Stimulated activated CD4-positive, alpha-beta T cell treated with anti-CD3 and anti-CD28 coated beads, Interleukin-4, amount 100 ng/mL, for 1 hour (primary cell): ENCODE data around the gene MAP3K19.
"Not testable (repeated sequence)": the region's sequence is repeated elsewhere in the genome, so short reads cannot be mapped to it uniquely, and the experiment has no call there.

ENCODE experiments used
- DNase-seq: peaks from one replicate; pipeline ENCODE4 v3.0.0-alpha.2; 2020

Gene MAP3K19

DNA sequence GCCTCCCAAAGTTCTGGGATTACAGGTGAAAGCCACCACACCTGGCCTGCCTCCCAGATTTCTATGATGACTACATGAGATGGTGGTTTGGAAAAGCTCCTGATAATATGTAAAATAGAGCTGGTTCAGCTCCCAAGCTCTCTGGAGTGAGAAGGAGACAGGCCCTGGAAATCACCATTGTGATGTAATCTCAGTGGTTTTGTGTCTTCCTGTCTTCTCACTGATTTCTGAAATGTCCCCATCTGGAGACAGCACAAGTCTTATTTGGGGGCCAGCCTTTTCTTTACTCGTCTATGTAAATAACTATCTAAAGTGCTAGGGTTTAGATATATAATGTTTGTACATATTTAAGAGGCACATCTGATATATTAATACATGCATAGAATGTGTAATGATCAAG is 64.6 kb downstream of the MAP3K19 start:
- no peak for DNase-seq

DNA sequence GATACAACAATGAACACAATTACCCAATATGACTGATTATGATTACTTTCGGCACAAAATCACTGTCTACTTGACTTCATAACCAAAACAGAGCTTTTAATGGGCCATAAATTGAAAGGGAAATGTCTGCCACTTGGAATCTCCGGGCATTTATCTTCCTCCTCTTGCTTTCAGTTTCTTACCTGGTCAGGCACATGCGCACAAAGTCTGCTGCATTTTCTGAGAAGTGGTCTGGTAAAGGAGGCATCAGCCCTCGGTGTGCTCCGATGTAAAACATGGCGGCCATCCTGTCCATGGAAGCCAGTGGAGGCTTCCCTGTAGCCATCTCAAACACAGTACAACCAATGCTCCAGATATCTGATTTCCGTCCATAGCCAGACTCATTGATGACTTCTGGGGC is 66.6 kb downstream of the MAP3K19 start:
- DNase-seq = no peak

DNA sequence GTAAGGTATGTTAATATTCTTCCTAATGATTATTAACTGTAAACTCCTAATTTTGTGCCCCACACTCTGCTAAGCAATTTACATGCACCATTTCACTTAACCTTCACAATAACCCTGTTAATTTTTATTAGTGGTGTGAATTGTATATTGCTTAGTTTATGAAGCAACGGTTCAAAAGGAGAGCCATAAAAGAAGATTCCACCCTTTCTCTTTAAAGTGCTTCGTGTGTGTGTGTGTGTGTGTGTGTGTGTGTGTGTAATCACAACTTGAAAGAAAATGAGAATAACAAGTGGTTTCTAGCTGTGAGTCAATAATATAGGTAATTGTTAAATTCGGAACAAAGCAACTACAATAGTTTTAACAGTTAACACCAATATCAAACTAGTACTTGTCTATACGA is 68.0 kb downstream of the MAP3K19 start:
- DNase-seq = no peak

DNA sequence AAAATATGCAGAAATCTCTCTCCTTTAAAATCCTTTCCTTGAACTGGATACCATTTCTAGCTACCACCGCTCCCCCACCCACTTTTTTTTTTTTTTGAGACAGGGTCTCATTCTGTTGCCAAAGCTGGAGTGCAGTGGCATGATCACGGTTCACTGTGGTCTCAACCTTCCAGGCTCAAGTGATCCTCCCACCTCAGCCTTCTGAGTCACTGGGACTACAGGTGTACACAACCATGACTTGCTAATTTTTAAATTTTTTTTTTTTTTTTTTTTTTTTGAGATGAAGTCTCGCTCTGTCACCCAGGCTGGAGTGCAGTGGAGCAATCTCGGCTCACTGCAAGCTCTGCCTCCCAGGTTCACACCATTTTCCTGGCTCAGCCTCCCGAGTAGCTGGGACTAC is 70.1 kb downstream of the MAP3K19 start:
- not testable (repeated sequence) for DNase-seq

DNA sequence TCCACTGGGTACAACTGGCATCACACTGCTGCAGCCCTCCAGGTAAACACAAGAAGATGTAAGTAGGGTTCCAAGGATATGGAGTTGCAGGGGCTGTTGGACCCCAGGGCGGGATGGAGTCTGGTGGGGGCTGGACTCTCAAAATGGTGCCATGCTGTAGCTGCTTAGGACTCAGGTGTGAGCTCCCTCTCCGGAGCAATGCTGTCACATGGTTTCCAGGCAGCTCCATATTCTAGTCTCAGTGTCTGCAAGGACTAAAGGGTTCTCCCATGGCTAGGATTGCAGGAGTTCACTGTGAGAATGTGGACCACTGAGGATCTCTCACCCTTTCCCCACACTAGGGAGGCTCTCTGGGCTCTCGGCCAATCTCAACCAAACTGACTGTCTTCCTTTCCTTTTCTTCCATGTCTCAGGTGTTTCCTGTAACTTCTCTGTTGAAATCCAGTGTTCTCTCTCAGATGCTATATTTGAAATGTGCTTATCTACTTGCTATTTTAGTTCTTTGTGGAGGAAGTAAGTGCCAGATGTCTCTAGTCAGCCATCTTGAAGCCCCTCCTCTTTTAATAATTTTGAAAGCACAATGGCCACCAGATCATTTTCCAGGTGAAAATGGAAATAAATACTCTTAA is 71.1 kb downstream of the MAP3K19 start:
- no peak for DNase-seq

DNA sequence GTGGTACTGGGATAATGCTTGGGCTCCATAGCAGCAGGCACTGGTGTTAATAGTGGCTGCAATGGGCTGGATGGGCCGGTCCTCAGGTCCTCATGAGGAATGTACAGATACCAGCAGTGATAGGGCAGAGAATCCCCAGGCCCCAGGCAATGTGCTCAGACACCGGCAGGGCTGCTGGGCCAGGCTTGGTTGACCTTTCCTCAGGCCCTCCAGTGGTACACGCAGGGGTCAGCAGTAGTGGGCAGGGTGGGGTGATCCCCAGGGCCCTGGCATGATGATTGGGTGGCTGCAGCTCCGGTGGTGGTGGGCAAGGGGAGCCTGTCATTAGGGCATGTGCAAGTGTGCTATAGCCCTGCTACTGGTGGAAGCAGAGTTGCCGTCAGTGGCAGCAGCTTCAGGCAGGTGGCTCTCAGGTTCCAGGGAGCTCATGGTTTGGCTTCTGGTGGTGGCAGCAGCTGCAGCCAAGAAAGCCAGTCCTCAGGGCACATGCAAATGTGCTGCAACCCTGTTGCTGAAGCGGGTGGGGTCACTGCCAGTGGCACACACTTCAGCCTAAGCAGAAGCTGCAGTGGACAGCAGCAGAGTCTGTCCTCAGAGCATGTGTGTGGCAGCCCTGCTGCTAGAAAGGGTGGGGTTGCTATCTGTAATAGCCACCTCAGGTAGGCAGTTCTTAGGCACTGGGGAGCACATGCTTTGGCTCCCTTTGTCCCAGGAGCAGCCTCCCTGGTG is 71.8 kb downstream of the MAP3K19 start:
- no peak for DNase-seq

DNA sequence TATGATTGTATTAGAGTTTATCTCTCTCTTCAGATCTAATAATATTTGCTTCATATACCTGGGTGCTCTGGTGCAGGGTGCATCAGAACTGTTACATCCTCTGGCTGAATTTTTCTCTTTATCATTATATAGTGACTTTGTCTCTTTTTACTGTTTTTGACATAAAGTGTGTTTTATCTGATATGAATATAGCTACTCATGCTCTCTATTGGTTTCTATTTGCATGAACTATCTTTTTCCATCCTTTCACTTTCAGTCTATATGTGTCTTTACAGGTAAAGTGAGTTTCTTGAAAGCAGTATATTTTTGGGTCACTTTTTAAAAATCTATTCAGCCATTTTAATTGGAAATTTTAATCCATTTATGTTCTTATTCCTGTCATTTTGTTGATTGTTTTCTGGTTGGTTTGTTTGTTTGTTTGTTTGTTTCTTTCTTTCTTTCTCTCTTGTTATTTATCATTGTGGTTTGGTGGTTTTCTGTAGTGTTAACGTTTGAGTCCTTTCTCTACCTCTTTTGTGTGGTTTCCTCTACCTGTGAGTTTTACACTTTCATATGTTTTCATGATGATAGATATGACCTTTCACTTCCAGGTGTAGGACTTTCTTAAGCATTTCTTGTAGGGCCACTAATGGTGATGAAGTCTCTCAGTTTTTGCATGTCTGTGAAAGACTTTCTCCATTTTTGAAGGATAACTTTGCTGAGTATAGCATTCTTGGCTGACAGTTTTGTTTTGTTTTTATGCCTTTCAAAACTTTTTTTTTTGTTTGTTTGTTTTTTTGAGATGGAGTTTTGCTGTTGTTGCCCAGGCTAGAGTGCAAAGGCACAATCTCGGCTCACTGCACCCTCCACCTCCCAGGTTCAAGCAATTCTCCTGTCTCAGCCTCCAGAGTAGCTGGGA is 73.8 kb downstream of the MAP3K19 start:
- DNase-seq = no peak

DNA sequence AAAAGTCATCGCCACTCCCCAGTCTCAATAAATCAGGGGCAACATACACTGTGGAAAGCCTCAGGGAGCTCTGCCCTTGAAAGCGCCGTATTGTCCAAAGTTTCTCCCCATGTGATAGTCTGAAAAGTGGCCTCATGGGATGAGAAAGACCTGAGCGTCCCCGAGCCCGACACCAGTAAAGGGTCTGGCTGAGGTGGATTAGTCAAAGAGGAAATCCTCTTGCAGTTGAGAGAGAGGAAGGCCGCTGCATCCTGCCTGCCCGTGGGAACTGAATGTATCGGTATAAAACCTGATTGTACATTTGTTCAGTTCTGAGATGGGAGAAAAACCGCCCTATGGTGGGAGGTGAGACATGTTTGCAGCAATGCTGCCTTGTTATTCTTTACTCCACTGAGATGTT is 80.1 kb downstream of the MAP3K19 start:
- DNase-seq = not testable (repeated sequence)

DNA sequence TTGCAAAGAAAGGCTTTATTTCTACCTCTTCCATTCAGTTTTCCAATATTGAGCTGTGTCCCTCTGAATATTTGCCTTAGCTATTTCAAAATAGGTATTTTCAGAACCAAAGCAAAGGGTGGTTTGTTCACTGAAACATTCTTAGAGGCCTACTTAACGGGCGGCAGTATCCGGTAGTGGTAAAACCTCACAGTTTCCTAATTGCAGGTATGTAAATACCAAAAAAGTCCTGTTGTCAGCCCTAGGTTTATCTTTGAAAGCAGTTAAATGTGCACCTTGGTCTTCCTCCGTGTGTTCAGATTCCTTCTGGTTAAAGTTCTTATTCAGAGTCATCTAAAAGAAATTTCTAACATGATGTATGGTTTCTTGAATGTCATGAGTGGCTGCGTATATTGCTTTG is 89.8 kb downstream of the MAP3K19 start:
- DNase-seq = no peak

DNA sequence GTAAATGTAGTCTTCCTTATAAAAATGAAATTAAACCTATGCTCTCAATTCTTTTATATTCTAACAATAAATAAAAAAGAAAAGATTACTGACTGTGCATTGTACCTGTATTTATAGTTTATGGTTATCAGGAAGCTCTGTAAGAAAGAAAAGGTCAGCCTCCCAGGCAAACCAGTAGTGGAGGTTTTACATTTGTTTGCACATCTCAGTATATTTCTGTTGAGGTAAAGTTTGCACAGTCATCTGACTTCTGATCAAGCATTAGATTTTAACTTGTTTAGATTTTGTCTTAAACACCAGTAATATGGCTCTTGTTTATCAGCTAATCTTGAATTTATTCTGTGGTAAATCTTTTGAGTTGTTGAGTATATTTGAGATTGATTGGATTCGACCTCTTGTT is 91.5 kb downstream of the MAP3K19 start:
- DNase-seq = no peak

DNA sequence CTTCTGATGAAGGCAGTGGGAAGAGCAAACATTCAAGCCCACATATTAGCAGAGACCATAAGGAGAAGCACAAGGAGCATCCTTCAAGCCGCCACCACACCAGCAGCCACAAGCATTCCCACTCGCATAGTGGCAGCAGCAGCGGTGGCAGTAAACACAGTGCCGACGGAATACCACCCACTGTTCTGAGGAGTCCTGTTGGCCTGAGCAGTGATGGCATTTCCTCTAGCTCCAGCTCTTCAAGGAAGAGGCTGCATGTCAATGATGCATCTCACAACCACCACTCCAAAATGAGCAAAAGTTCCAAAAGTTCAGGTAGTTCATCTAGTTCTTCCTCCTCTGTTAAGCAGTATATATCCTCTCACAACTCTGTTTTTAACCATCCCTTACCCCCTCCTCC is 93.2 kb downstream of the MAP3K19 start:
- no peak for DNase-seq

DNA sequence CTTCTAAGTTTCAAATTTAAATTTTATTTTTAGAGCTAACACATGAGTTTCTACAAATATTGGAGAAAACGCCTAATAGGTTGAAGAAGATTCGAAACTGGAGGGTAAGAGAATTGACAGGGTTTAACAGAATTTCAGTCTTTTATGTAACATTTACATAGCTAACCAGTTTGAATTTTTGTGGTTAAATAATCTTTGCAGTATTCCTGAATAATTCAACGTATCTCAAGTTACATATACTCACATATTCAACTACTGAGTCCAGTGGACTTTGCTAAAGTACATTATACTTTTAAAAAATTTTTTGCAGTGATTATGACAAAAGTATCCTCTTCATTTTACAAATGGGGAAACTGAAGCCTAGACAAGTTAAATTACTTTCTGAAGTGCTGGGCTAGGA is 94.6 kb downstream of the MAP3K19 start:
- no peak for DNase-seq

DNA sequence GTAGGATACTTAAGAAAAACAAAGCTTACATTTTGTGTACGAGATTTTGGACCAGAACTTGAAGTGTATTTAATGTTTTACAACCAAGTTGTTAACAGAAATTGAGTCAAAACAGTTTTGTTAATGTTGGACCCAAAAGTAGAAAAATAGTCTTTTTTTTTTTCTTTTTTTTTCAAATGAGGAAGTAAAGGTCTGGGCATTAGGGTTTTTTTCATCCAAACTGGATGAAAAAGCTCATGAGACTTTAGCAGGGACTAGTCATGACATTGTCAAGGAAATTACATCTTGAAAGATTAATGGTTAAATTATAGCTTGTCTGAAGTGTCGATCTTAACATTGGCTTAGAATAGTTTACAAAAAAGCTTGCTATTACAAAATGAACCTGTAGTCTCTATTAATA is 96.4 kb downstream of the MAP3K19 start:
- DNase-seq = no peak

DNA sequence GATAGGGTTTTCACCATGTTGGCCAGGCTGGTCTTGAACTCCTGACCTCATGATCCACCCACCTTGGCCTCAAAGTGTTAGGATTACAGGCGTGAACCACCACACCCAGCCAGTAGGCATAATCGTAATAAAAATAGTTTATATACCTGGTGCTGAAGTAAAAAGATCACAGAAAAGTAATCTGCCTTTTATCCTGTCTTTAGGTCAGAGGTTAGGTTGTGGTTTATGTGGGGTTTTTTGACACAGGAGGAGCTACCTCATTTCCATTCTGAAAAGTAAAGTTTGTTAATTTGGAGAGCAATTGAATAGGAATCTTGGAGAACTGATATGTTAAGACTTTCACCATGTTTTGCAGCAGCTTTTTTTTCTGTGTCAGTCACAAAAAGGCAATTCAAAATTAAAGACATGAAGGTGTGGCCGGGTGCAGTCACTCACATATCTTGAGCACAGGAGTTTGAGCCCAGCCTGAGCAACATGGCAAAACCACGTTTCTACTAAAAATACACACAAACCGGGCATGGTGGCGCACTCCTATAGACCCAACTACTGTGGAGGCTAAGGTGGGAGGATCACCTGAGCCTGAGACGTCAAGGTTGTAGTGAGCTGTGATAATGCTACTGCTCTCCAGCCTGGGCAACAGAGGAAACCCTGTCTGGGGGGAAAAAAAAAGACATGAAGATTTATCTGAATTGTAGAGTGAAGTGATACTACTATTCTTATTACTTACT is 97.1 kb downstream of the MAP3K19 start:
- DNase-seq = no peak

DNA sequence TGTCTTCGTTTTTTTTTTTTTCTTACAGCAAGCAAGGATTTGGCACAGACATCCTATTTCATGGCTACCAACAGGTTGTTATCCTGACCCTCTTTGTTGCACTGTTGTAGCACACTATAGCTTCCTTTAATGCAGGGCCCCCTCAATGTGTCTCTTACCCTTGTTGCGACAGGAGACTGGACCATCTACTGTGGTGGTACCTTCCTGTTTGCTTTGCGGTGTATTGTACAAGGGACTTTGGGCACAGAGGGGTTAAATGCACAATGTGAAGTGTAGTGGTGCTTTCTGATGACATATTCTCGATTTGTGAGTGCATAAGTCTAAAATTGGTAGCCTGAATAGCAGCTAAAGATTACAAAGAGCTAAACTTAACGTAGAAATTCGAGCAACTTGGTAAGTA is 101.2 kb downstream of the MAP3K19 start:
- no peak for DNase-seq

DNA sequence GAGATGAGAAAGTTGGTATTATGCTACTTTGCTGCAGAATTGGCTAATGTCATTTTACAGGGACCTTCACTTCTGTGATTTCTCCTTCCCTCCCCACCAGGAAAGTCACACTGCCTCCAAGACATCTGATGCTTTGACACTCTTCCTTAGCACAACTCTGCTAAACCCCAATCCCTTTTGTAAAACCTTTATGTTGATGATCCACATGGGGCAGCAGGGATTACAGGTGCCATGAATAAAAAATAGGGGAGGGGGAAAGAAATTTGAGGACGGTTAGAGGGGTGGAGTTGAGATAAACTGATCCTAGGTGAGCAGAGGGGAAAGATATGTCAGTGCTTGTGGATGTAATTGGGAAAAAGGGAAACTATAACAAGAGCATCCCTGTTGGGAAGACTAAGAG is 102.3 kb downstream of the MAP3K19 start:
- DNase-seq = no peak

DNA sequence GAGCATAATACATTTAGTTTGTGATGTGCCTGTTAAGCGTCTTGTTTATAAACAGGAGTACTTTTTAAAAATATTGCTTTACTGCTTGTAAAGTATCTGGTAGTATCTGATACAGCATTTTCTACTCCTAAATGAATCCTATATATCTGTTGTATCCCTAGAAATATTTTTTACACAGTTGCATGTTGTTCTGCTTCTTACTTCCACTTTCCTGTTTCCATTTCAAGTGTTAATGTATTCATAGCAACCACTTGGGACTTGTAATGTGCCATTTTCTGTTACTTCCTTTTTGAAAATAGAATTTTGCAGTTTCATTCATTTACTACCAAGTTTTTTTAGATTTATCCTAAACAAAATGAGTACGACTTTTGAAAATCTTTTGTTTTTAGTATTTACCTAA is 103.7 kb downstream of the MAP3K19 start:
- no peak for DNase-seq

DNA sequence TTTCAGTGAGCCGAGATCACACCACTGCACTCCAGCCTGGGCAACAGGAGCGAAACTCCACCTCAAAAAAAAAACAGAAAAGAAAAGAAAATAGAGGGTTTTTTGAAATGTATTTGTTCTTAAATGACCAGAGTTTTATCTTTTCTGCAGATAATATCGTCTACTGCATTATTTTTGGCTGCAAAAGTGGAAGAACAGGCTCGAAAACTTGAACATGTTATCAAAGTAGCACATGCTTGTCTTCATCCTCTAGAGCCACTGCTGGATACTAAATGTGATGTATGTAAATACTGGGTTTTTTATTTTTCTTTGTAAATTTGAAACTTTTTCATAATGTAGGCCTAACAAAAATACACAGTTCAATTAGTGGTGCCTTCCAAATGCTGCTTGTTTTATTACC is 110.6 kb downstream of the MAP3K19 start:
- no peak for DNase-seq

DNA sequence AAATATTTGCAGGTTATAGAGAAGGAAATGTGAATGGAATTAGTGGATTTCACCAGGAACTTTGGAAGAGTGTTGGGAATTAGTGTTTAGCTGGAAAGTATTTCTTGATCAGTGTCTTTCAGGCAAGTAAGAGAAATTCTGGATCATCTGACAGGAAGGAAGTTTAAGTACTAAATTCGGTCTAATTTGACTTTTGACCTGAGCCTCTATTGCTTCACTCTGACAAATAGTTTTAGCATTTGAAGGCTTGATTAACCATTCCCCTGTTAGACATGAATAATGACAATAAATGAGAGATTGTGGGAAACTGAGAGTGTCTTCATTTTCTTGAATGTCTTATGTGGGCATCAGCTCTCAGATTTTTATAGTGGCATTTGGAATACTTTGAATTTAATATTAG is 112.6 kb downstream of the MAP3K19 start:
- DNase-seq = no peak

DNA sequence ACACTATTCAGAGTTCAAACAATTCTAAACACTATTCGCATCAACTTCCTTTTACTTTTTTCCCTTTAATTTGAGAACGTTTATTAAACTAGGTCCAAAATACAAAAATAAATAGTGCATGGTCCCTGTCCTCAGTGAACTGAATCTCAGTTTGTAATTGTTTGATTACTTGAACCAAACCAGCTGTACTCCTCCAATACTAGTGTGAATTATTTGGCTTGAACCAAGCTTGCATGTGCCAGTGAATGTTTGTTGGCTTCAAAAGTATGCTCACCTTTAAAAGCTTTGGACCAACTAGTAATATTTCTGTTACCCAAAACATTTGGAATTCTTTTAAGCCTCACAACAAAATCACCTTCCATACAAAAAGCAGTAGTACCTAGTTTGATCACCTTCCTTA is 113.1 kb downstream of the MAP3K19 start:
- no peak for DNase-seq

DNA sequence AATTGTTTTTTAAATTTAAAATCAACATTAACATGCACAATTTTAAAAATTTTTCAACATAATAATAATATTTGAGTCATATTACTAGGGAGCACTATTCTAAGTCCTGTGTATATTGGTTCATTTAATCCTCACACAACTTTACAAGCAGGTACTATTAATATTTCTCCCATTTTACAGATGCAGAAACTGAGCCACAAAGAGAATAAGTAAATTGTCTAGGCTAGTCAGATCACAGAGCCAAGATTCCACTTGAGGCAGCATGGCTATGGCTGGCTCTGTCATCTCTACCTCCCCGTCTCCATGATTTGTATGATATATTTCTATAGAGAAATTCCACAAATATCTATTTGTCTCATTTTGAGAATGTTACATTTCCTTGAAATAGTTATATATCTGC is 113.5 kb downstream of the MAP3K19 start:
- no peak for DNase-seq

DNA sequence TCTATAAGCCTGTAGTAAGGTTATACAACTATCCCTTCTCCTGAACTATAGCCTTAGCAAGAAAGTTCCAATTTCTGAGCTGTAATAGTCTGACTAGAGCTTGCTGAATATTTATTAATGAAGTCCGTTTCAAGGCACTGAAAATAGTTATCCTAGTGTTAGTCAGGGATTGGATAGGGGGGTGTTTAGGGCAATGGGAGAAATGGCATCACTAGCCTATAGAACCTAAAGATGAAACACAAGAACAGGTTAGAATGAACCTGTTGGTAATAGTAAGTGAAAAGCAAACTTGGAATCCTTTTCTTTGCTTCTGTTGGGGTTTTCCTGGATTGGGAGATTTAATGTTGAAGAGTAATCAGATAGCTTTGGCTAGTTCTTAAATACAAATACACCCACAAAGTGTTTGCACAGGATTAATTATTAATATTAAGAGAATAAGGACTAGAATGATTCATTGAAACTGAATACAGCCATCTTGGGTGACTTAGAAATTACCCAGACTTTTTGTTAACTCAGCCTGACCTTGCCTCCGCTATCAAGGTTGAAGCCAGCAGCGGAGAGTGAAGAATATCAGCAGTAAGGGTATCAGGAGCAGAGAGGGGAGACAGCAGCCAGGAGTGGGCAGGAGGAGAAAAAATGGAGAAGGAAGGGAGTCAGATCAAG is 114.3 kb downstream of the MAP3K19 start:
- DNase-seq = no peak

DNA sequence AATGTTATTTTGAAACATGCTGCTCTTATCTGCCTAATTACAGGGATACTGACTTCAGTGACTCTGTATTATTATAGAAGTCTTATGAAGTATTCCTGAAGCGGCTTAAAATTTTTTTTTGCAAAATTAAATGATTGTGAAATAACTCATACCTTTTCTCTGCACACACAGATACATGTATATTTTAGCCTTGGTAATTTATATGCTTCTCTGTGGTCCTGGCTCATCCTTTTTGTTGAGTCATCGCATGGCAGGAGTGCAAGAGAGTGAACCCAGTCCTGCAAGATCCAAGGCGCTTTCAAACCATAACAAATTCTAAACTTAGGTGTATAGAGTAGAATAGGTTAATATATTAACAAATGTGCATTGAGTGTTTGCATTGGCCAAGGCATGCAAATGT is 120.1 kb downstream of the MAP3K19 start:
- no peak for DNase-seq
